Heart left ventricle (tissue), 13 donors: ENCODE results near the gene S100A9.

Experiments
- CTCF ChIP-seq, 12 donors: fragments of 200-600 bp; sonication (generic) in 4 of 12; IDR thresholded peaks; one replicate each; pipeline versions ENCODE4 v1.5.0 to v1.8.0; 2018 to 2022; ENCODE audit warnings: antibody characterized with exemption in 12 of 12, mild to moderate bottlenecking in 5 of 12
- POLR2A ChIP-seq, 2 donors: fragments of 450-650 bp; IDR thresholded peaks; one replicate each; pipeline ENCODE4 v1.6.1; 2017; ENCODE audit warnings: antibody characterized with exemption in 2 of 2, mild to moderate bottlenecking in 2 of 2, moderate library complexity in 2 of 2
- donor health status: ischemic (EF 13 %, LVEDD 7.1; RV severe dilation, severe dysfunction).
- donor health status: DM: no; HTN: yes; CAD: no.
- donor health status: DM: no; HTN: no; CAD: no.
- donor health status: ischemic (EF 25% LVEDD 6.9; RV normal size, moderate dysfunction).
- donor health status: ischemic (EF 25% LVEDD 5.7; RV mildly dilated, moderate dysfunction).
- donor health status: ischemic (EF 35%, LVEDD 5.7; RV mildly dilated, moderate dysfunction).
- donor health status: nonischemic (EF 11% LVEDD 7.7; RV severe dilation, severe dysfunction).
- donor health status: DM: yes; HTN: yes; CAD: no.
- donor health status: PGD.
- donor health status: ischemic (EF 29% LVEDD 5.4; RV normal size, mild dysfunction).
- donor health status: nonischemic (EF 23%, LVEDD 6.1; RV moderate dilation, normal function).

GRCh38 chr1:153389973-153390879 is 32.6 kb downstream of the S100A9 start:
- TF ChIP-seq CTCF (IDR thresholded peaks at IDR 0.05) (no peak), POLR2A (IDR thresholded peaks at IDR 0.05) (no peak)
